Measurements from ENCODE around the gene C16orf87.

- TF ChIP-seq POLR2AphosphoS5 (IDR thresholded peaks at IDR 0.05), result no peak
- TF ChIP-seq EP300 (conservative IDR thresholded peaks at IDR 0.05; ENCODE audit: poor library complexity, severe bottlenecking), result no peak
- TF ChIP-seq REST (IDR thresholded peaks at IDR 0.05; ENCODE audit: borderline replicate concordance), result no peak
- no peak for TF ChIP-seq CTCF (IDR thresholded peaks at IDR 0.05; ENCODE audit: poor library complexity, severe bottlenecking)
- no peak for TF ChIP-seq TAF1 (IDR thresholded peaks at IDR 0.05; ENCODE audit: low read depth)
- TF ChIP-seq RAD21 (conservative IDR thresholded peaks at IDR 0.05), result no peak
- TF ChIP-seq EZH2 (IDR thresholded peaks at IDR 0.05; ENCODE audit: borderline replicate concordance, insufficient read depth, low read length, poor library complexity, severe bottlenecking), result no peak
- TF ChIP-seq SMC3 (conservative IDR thresholded peaks at IDR 0.05; ENCODE audit: poor library complexity), result no peak
These were observed 40.2 kb downstream of the C16orf87 start for GRCh38 chr16:46790599-46791270.

All from neural cell (in vitro differentiated cells).